RWPE2 (cell line): ENCODE data around the gene MAP4K4.
"Not testable (repeated sequence)": the region's sequence is repeated elsewhere in the genome, so short reads cannot be mapped to it uniquely, and the experiment has no call there.

Experiments
- ATAC-seq: fragments of 200-7000 bp; cut with Tn5 transposase; 3 replicates; pipeline ENCODE4 v1.9.1; 2021; ENCODE audit warnings: low read depth
- DNase-seq: peaks from one replicate; pipeline ENCODE4 v3.0.0-alpha.2; 2020; ENCODE audit warnings: low spot score
- H3K27ac ChIP-seq: fragments of 450-650 bp; 2 replicates; pipeline ENCODE4 v1.5.1; 2017; ENCODE audit warnings: mild to moderate bottlenecking; ENCODE audit not compliant: poor library complexity, severe bottlenecking
- H3K27me3 ChIP-seq: fragments of 250-450 bp; sonication (Bioruptor Pico); 2 replicates; pipeline ENCODE4 v1.5.1; 2021; ENCODE audit warnings: mild to moderate bottlenecking, moderate library complexity; ENCODE audit not compliant: insufficient read depth, poor library complexity, severe bottlenecking
- H3K36me3 ChIP-seq: fragments of 250-450 bp; sonication (Bioruptor Pico); 2 replicates; pipeline ENCODE4 v1.5.1; 2020; ENCODE audit warnings: low read depth, mild to moderate bottlenecking, moderate library complexity
- H3K4me1 ChIP-seq: fragments of 250-450 bp; sonication (Bioruptor Pico); 2 replicates; pipeline ENCODE4 v1.5.1; 2021; ENCODE audit warnings: mild to moderate bottlenecking, moderate library complexity; ENCODE audit not compliant: insufficient read depth, poor library complexity, severe bottlenecking
- H3K4me3 ChIP-seq: fragments of 250-450 bp; sonication (Bioruptor Pico); 2 replicates; pipeline ENCODE4 v1.5.1; 2021; ENCODE audit warnings: mild to moderate bottlenecking, moderate library complexity; ENCODE audit not compliant: severe bottlenecking
- H3K9me3 ChIP-seq: fragments of 250-450 bp; sonication (Bioruptor Pico); 2 replicates; pipeline ENCODE4 v1.5.1; 2021; ENCODE audit warnings: mild to moderate bottlenecking, moderate library complexity; ENCODE audit not compliant: severe bottlenecking
- TF ChIP-seq, protein P1 (sequence below): fragments of 450-650 bp; IDR thresholded peaks from one replicate; pipeline ENCODE4 v1.5.1; 2017; ENCODE audit warnings: mild to moderate bottlenecking, moderate library complexity; ENCODE audit not compliant: poor library complexity, severe bottlenecking

Gene MAP4K4

DNA sequence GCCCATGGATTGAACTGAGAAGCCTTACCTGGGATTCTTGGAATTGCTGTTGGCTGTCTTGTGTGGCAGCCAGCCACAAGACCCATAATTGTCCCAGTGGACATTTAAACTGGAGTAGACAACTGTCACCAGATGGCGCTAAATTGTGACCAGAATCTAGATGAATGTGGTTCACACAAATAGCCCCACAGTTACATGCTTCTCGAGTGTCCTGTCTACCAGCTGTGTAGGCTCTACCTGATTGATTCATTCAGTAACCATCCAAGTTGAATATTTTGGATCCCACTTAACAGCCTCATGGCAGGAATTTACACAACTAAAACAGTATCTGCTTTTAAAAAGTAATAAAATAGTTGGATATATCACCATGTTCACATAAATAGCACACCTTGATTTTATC is 73.2 kb downstream of the MAP4K4 start:
- DNase-seq (no peak), ATAC-seq (peak; percentile 36)
- TF ChIP-seq, protein P1, sequence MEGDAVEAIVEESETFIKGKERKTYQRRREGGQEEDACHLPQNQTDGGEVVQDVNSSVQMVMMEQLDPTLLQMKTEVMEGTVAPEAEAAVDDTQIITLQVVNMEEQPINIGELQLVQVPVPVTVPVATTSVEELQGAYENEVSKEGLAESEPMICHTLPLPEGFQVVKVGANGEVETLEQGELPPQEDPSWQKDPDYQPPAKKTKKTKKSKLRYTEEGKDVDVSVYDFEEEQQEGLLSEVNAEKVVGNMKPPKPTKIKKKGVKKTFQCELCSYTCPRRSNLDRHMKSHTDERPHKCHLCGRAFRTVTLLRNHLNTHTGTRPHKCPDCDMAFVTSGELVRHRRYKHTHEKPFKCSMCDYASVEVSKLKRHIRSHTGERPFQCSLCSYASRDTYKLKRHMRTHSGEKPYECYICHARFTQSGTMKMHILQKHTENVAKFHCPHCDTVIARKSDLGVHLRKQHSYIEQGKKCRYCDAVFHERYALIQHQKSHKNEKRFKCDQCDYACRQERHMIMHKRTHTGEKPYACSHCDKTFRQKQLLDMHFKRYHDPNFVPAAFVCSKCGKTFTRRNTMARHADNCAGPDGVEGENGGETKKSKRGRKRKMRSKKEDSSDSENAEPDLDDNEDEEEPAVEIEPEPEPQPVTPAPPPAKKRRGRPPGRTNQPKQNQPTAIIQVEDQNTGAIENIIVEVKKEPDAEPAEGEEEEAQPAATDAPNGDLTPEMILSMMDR: peak; percentile 53
- Histone ChIP-seq H3K36me3 (no peaks in the 10 kb centered on the region), H3K4me1 (peaks cover 52% of the 10 kb centered on the region), H3K9me3 (no peaks in the 10 kb centered on the region), H3K27me3 (no peaks in the 10 kb centered on the region), H3K27ac (peak overlapping the region; percentile 29), H3K4me3 (no peak overlapping the region)

DNA sequence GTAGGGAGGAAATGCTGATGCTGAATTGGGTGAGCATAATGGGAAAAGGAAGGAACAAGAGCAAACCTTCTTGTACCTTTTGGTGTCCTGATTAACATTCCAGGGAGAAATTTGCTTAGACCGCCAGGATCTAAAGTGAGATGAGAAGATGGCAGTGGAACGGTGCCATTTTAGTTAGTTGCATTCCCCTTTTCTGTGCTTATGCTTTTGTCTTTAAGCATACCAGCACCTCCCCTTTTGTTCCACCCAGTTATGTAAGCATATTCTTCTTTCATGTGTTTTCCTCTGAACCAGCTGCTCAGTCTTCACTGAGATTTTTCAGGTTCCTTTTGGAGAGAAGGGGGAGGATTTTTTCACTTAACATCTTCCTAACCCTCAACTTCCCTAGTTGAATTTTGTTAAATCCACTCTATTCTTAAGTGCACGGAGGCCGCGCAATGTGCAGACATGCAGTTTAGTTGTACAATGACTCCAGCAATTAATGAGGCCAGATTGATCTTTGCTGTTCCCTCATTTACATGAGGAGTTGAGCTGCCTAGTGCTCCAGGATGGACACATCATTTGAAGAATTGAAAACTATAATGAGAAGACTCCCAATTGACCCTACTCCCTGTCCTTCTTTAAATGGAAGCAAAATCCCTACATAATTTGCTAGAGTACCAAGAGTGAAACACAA is 73.9 kb downstream of the MAP4K4 start:
- Histone ChIP-seq H3K9me3 (no peaks in the 10 kb centered on the region), H3K27me3 (no peaks in the 10 kb centered on the region), H3K27ac (peak overlapping the region; percentile 29), H3K36me3 (no peaks in the 10 kb centered on the region), H3K4me1 (peaks cover 47% of the 10 kb centered on the region), H3K4me3 (no peak overlapping the region)
- no peak for ATAC-seq
- DNase-seq: no peak
- TF ChIP-seq, protein P1: no peak

DNA sequence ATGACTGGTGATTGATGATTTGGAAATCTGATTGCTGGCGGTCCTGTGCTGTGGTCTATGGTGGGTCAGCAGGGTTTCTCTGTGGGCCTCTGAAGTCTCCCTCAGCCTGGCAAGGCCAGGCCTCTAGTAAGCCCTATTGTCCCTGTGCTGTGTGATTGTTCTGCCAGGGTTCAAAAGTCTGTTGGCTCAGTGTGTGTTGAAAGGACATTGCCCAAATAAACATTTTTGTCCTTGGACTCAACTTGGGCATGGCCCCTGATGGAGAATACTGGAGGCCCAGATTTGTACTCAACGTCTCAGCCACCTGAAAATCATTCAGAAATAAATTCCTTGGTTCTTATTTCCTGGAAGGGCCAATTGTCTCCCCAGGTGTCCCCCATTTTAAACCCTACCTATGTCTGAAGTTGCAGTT is 74.4 kb downstream of the MAP4K4 start:
- Histone ChIP-seq H3K36me3 (no peaks in the 10 kb centered on the region), H3K4me1 (peaks cover 42% of the 10 kb centered on the region), H3K9me3 (no peaks in the 10 kb centered on the region), H3K27me3 (no peaks in the 10 kb centered on the region), H3K27ac (no peak overlapping the region), H3K4me3 (no peak overlapping the region)
- TF ChIP-seq, protein P1: no peak
- no peak for ATAC-seq
- DNase-seq: no peak

DNA sequence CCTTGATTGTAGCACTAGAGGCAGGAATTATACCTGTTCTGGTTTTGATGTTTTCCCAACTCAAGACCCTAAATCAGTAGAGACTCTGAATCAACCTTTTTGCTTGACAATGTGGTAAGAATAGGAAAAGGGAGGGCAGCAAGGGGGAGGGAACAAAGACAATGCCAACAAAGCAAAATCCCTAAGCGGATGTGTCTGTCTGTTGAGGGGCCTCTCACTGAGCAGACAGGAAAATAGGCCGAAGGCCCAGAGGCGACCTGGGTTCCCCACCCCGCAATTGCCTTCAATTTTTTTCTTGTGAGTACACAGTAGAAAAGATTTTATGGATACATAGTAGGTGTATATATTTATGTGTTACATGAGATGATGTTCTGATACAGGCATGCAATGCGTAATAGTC is 75.6 kb downstream of the MAP4K4 start:
- ATAC-seq (no peak), DNase-seq (no peak)
- Histone ChIP-seq H3K4me1 (peaks cover 30% of the 10 kb centered on the region), H3K27ac (no peak overlapping the region), H3K27me3 (no peaks in the 10 kb centered on the region), H3K4me3 (no peak overlapping the region), H3K36me3 (no peaks in the 10 kb centered on the region), H3K9me3 (no peaks in the 10 kb centered on the region)
- TF ChIP-seq, protein P1: no peak

DNA sequence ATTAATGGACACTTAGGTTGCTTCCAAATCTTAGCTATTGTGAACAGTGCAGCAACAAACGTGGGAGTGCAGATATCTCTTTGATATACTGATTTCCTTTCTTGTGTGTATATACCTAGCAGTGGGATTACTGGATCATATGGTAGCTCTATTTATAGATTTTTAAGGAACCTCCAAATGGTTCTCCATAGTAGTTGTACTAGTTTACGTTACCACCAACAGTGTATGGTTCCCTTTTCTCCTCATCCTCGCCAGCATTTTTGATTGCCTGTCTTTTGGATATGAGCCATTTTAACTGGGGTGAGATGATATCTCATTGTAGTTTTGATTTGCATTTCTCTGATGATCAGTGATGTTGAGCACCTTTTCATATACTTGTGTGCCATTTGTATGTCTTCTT is 76.5 kb downstream of the MAP4K4 start:
- DNase-seq, H3K36me3 ChIP-seq, ATAC-seq, H3K27me3 ChIP-seq, H3K27ac ChIP-seq, H3K4me3 ChIP-seq, H3K9me3 ChIP-seq: not testable (repeated sequence)
- H3K4me1 ChIP-seq: peaks cover 21% of the 10 kb centered on the region
